GM21825 (cell line): ENCODE results near the gene RARB.

Experiments
- ATAC-seq: cut with Tn5 transposase; IDR thresholded peaks from one replicate; pipeline ENCODE4 v1.9.1; 2021; ENCODE audit warnings: mild to moderate bottlenecking, moderate library complexity; ENCODE audit not compliant: unreplicated experiment

RARB gene

GRCh38 chr3:25540273-25540672 is 112.2 kb downstream of the RARB start:
- ATAC-seq: no peak

- ATAC-seq: no peak
These were observed 114.5 kb downstream of the RARB start for GRCh38 chr3:25542492-25543039.

GRCh38 chr3:25547103-25547502 is 119.0 kb downstream of the RARB start:
- no peak for ATAC-seq

- ATAC-seq: no peak
These were observed 120.0 kb downstream of the RARB start for GRCh38 chr3:25547943-25548674.

DNA sequence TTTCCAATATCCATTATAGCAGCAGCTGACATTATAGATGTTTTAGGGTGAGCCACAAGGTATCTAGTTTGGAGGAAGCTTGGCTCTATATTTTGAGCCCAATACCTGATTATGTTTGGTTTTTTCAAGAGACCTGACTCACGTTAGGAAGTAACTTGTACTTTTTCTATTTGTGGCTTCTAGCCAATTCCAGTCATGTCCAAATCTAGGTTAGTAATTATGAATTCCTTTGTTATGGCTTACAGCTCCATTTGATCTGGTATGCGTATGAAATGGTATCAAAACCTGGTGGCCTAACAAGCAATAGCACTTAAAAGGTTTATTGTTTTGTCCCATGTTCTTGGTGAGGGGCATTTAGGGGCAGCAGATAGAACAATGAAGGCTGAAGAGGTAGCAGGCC is 120.8 kb downstream of the RARB start:
- ATAC-seq: no peak

DNA sequence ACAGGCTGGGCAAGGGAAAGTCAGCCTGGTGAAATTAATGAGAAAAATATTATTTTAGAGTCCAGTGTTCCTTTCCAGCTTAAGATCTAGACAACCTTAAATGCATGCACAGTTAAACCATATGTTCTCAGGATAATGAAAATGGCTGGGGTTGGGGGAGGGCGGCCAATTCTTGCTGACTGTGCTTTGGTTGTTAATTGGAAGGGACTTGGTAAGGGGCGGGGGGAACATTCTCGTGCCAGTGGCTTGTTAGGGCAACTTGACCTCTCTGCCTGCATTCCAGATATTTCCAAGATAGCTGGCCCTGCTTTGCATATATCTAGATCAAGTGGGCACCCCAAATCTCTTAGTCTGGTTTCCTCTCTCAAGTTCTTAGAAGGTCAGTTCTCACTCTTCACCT is 124.2 kb downstream of the RARB start:
- no peak for ATAC-seq

GRCh38 chr3:25554376-25554775 is 126.3 kb downstream of the RARB start:
- ATAC-seq: no peak

GRCh38 chr3:25555695-25556437 is 127.8 kb downstream of the RARB start:
- no peak for ATAC-seq

GRCh38 chr3:25556447-25556846 is 128.4 kb downstream of the RARB start:
- ATAC-seq: no peak

- no peak for ATAC-seq
These were observed 129.6 kb downstream of the RARB start for GRCh38 chr3:25557694-25558093.

DNA sequence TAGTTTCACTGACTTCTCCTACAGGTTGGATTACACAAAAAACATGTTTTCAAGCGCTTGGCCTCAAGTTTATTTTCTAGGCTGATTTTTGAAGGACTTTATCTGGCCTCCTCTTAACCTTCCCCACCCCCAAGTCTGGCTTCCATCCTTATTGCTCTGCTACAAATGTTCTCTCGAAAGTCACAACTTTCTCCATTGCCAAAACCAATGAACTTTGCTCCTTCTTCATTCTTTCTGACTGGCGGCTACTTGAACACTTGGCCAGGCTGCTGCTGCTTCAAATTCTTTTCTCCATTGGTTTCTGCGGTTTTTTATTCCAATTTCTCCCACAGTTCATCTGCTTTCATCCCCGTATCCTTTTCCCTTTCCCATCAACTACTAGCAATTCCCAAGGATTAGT is 130.1 kb downstream of the RARB start:
- ATAC-seq: no peak

GRCh38 chr3:25558796-25559195 is 130.7 kb downstream of the RARB start:
- no peak for ATAC-seq

- no peak for ATAC-seq
These were observed 135.5 kb downstream of the RARB start for GRCh38 chr3:25563601-25564000.

GRCh38 chr3:25564075-25564474 is 136.0 kb downstream of the RARB start:
- ATAC-seq: no peak

- no peak for ATAC-seq
These were observed 137.7 kb downstream of the RARB start for GRCh38 chr3:25565807-25566206.

GRCh38 chr3:25566358-25566920 is 138.4 kb downstream of the RARB start:
- no peak for ATAC-seq

DNA sequence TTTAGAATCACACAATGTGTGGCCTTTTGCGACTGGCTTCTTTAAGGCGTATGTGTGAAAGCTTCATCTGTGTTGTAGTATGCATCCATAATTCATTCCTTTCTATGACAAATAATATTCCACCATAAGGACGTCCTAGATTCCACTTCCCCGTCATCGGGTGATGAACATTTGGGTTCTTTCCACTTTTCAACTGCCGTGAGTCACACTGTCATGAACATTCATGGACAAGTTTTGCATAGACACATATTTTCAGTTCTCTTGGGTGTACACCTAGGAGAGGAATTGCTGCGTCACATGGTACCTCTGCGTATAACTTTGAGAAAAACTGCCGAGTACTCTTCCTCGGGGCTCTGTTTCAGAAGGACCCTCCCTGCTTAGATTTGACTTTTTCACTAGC is 139.3 kb downstream of the RARB start:
- no peak for ATAC-seq

DNA sequence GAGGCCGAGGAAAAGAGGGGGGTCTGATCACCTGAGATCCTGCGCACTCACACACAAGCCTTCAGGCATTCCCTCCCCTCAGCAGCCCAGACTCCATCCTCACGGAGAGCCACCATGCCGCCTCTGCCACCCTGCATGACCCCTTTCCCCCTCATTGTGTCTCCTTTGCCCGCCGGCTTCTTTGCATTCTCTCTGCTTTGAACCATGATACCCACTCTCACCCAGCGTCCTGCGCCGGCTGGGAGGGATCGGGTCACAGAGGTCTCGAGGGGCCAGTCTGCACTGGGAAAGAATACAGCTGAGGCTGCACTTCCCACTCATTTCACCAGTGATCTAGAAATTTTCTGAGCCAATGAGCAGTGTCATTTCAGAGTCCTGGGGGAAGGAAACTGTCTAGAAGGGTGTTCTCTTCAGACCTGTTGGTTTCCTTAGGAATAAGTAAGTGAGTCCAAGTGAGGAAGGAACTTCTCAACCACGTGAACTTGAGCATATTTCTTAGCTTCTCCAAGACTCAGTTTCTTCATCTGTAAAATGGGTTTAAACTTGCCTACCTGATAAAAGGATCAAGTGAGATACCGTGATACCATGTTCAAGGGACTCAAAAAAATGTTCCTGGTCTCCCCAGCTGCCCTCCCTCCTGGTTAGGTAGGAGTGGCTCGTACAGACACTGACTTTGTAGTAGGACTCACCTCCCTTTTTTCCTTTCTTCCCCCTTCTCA is 139.9 kb downstream of the RARB start:
- no peak for ATAC-seq

GRCh38 chr3:25568525-25569078 is 140.5 kb downstream of the RARB start:
- ATAC-seq: no peak

DNA sequence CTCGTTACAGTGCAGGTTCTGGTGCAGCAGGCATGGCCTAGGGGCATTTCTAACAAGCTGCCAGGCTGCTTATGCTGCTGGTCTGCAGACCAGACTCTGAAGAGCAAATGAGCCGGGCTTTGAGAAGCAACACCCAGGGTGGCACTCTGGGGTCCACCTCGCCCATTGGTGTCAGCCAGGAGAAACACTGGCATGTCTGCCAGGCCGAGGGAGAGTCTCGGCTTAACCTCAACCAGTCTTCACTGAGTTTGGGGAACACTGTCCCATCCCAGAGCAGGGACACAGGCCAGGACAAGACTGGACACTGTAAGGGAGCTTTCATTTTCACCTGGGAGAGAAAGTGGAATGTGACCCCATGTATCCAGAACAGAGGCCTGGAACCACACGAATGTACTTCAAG is 143.2 kb downstream of the RARB start:
- ATAC-seq: no peak

DNA sequence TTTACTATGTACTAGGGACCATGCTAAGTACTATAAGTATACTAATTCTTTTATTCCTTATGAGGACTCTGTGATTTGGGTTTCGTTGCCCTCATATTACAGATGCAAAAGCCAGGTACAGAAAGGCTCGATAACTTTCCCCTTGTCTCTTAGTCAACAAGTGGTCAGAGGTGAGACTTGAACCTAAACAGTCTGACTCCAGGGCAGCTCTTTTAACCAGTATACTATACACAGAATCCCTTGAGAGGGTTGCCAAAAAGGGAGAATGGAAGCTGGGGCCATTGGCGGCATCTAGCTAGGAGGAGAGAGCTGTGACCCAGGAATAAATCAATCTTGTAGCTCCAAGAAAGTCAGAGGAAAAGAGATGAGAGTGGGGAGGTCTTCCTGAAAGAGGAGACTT is 144.3 kb downstream of the RARB start:
- ATAC-seq: no peak
